ENCODE results near the gene THOC2.
"Not testable (repeated sequence)": the region's sequence is repeated elsewhere in the genome, so short reads cannot be mapped to it uniquely, and the experiment has no call there.

Gene THOC2

DNA sequence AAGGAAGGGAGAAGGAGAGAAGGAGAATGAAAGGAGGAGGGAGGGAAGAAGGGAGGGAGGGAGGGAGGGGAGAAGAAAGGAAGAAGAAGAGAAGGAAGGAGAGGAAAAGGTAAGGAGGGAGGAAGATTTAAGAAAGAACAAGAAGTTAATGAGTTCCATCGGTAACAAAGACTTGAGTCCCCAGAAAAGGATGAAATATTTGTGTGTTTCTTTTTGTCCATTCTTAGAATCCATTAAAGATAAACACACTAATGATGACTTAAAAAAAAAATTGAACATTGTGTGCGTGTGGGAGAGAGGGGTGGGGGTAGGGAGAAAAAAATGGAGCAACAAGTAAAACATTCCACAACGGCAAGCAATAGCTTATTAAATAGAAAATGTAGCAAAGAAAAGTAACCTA, 131.4 kb downstream of the THOC2 start:
- intact Hi-C loops (cut with DNase I): no loop called here
- DNase-seq: no peak

DNA sequence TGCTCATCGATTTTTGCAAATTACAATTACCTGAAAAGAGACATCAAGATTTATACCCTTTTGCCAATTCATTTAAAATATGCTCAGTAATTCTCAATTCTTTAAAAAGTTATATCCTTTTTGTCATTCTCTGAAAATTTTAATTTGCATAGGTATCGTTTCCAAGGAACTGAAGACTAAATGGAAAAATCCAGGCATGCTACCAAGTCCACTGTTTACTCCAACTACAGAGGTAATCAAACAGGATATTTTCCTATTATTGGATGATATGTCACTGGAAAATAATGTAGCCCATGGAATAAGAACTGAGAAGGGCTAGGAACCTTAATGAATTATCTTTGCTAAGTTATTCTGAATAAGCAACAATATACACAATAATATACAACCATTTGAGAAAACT, 132.7 kb downstream of the THOC2 start:
- no peak for DNase-seq
- intact Hi-C loops (cut with DNase I): no loop called here

- DNase-seq: no peak
- intact Hi-C loops (cut with DNase I): no loop called here
Measured at GRCh38 chrX:123590842-123591486, 141.9 kb downstream of the THOC2 start.

DNA sequence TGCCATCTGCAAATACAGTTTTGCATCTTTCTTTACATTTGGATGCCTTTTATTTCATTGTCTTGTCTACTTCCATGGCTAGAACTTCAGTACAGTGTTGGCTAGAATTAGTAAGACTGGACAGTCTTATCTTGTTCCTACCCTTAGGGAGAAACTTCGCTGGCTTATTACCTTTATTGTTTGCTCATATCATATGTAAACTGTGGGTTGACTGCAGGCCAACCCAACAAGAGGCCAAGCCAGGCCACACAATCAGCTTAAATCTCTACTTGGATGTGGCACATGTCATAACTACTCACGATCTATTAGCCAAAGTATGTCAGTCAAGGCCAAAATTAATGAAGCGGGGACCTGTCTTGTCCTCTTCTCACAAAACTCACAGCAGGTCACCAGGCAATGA, 144.1 kb downstream of the THOC2 start:
- no peak for DNase-seq
- intact Hi-C loops (cut with DNase I): no loop called here

GRCh38 chrX:123581586-123581985, 151.3 kb downstream of the THOC2 start:
- intact Hi-C loops (cut with DNase I): no loop called here
- no peak for DNase-seq

GRCh38 chrX:123580792-123581191, 152.1 kb downstream of the THOC2 start:
- no peak for DNase-seq
- intact Hi-C loops (cut with DNase I): no loop called here

DNA sequence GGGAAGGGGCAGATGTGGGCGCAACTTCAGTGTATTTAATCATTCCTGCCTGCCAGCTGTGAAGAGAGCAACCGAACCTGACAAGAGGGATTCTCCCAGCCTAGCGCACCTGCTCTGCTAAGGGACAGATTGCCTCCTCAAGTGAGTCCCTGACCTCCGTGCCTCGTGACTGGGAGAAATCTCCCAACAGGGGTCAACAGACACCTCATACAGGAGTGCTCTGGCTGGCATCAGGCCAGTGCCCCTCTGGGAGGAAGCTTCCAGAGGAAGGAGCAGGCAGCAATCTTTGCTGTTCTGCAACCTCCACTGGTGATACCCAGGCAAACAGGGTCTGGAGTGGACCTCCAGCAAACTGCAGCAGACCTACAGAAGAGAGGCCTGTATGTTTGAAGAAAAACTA, 158.8 kb downstream of the THOC2 start:
- DNase-seq; intact Hi-C loops (cut with DNase I): not testable (repeated sequence)

DNA sequence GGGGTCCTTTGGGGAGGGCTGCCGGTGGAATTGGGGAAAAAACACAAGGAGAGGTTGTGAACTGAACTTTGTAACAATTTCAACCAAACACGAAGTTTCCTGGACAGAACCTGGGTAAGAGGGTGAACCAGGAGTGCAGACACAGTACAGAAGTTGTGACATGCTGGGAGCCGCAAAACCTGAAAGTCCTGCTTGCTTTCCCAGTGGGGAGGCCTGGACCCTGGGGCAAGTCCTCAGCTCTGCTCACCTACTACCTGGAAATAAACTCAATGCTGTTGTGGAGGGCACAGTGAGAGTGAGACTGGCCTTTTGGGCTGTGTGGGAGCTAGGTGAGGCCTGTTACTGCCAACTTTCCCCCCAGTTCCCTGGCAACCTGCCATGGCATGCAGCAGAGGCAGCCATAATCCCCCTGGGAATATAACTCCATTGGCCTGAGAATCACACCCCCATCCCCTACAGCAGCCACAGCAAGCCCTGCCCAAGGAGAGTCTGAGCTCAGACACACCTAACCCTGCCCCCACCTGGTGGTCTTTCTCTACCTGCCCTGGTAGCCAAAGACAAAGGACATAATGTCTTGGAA, 162.8 kb downstream of the THOC2 start:
- no peak for DNase-seq
- intact Hi-C loops (cut with DNase I): no loop called here

DNA sequence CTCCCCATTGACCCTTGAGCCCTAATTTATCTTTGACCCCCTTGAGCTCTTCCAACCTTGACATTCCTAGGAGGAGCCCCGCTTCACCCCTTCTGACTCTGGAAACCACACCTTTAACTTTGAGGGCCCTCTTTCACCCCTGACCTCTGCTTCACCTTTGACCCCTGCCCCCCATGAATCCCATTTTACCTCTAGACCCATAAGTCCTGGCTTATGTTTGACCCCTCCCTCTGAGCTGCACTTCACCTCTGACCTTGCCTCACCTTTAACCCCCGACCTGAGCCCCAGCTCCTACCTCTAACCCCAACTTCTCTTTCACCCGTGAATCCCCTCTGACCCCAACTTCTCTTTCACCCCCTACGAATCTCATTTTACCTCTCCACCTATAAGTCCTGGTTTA, 169.7 kb downstream of the THOC2 start:
- DNase-seq: no peak
- intact Hi-C loops (cut with DNase I): no loop called here

GRCh38 chrX:123562342-123563146, 170.3 kb downstream of the THOC2 start:
- intact Hi-C loops (cut with DNase I): no loop called here
- no peak for DNase-seq

DNA sequence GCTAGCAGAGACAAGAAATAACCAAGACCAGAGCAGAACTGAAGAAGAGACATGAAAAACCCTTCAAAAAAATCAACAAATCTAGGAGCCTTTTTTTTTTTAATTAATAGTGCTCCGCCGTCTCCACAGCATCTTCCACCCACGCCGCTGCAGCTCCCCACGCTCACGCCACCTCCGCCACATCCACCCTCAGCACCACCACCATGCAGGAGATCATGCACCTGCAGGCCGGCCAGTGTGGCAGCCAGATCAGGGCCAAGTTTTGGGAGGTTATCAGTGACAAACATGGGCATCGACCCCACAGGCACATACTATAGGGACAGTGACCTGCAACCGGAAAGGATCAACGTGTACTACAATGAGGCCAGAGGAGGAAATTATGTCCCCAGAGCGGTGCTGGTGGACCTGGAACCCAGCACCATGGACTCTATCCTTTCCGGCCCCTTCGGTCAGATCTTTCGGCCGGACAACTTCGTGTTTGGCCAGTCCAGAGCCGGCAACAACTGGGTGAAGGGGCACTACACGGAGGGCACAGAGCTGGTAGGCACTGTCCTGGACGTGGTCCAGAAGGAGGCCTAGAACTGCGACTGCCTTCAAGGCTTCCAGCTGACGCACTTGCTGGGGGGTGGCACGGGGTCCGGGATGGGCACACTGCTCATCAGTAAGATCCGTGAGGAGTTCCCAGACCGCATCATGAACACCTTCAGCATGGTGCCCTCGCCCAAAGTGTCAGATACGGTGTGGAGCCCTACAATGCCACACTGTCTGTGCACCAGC, 171.2 kb downstream of the THOC2 start:
- intact Hi-C loops (cut with DNase I): no loop called here
- DNase-seq: no peak

DNA sequence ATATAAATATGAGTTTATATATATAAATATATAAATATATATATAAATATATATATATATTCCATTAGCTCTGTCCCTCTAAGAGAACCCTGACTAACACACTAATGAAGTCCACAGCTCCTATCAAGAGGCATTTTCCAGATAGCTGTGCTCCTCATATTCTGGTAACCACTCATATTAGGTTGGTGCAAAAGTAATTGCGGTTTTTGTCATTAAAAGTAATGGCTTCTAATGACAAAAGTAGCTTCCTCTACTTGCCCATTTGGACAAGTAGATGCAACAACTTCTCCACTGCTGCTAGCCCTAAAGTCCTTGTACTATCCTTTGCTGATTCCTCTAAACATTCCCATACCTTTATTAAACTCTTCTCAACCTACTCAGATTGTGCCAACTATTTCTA, 182.0 kb downstream of the THOC2 start:
- intact Hi-C loops (cut with DNase I): no loop called here
- DNase-seq: no peak
